ENCODE results near the gene TMEM132C.
"Not testable (repeated sequence)": the region's sequence is repeated elsewhere in the genome, so short reads cannot be mapped to it uniquely, and the experiment has no call there.

Gene TMEM132C

GRCh38 chr12:128267131-128267622 is at the start of gene TMEM132C:
TMEM132C (plus strand) TSS chr12:128267170; CDS start chr12:128267403, 233 bp downstream.
- FAIRE-seq = no peak

GRCh38 chr12:128224226-128224625 is 42.7 kb upstream of the TMEM132C start:
- FAIRE-seq = no peak

- no peak for FAIRE-seq
Measured at GRCh38 chr12:128228581-128228980, 38.4 kb upstream of the TMEM132C start.

GRCh38 chr12:128235635-128236417 is 31.1 kb upstream of the TMEM132C start:
- FAIRE-seq = no peak

- FAIRE-seq = no peak
Measured at GRCh38 chr12:128236525-128236924, 30.4 kb upstream of the TMEM132C start.

GRCh38 chr12:128240745-128241144 is 26.2 kb upstream of the TMEM132C start:
- no peak for FAIRE-seq

GRCh38 chr12:128245121-128245520 is 21.8 kb upstream of the TMEM132C start:
- no peak for FAIRE-seq

GRCh38 chr12:128245905-128246304 is 21.1 kb upstream of the TMEM132C start:
- FAIRE-seq = no peak

GRCh38 chr12:128250096-128250495 is 16.9 kb upstream of the TMEM132C start:
- no peak for FAIRE-seq

GRCh38 chr12:128253829-128254228 is 13.1 kb upstream of the TMEM132C start:
- not testable (repeated sequence) for FAIRE-seq

- FAIRE-seq = no peak
Measured at GRCh38 chr12:128258866-128259555, 8.0 kb upstream of the TMEM132C start.

GRCh38 chr12:128259556-128260070 is 7.4 kb upstream of the TMEM132C start:
- no peak for FAIRE-seq

- no peak for FAIRE-seq
Measured at GRCh38 chr12:128261757-128262156, 5.2 kb upstream of the TMEM132C start.

- FAIRE-seq = no peak
Measured at GRCh38 chr12:128265566-128265965, 1.4 kb upstream of the TMEM132C start.

- FAIRE-seq = no peak
Measured at GRCh38 chr12:128266086-128266485, 884 bp upstream of the TMEM132C start.

GRCh38 chr12:128266541-128267130 is 334 bp upstream of the TMEM132C start:
- no peak for FAIRE-seq

- FAIRE-seq = no peak
Measured at GRCh38 chr12:128267651-128268378, 845 bp downstream of the TMEM132C start.

GRCh38 chr12:128268379-128268995 is 1.5 kb downstream of the TMEM132C start:
- no peak for FAIRE-seq

GRCh38 chr12:128269181-128269591 is 2.2 kb downstream of the TMEM132C start:
- no peak for FAIRE-seq

- FAIRE-seq = no peak
Measured at GRCh38 chr12:128276471-128276870, 9.5 kb downstream of the TMEM132C start.

GRCh38 chr12:128286970-128287369 is 20.0 kb downstream of the TMEM132C start:
- FAIRE-seq = no peak

GRCh38 chr12:128288357-128288756 is 21.4 kb downstream of the TMEM132C start:
- no peak for FAIRE-seq

Measured in A204.1 (cell line).